ENCODE data around the gene RAB37. TPM values are rescaled to one million over a fixed set of nuclear protein-coding genes. Genes with fewer than 3 reads are reported as not detected.
A peak's percentile ranks its signal among the peaks of the same experiment; 100 is the strongest.

RAB37 gene
- total and polyA plus RNA-seq, 2 of the 13 experiments (the other 11 are each of a cell fraction or from before 2014, with no cell fraction given), result 0.91 to 3.7 TPM

- TF ChIP-seq AHDC1 (CRISPR knock-in tag; IDR thresholded peaks at IDR 0.05; ENCODE audit: borderline replicate concordance) (0 out of 2 replicates have a peak, but pooled peaks have one; percentile 15), SYNCRIP (IDR thresholded peaks at IDR 0.05; ENCODE audit: insufficient read depth, low read depth, low read length) (no peak), E2F2 (CRISPR knock-in tag; IDR thresholded peaks at IDR 0.05; ENCODE audit: borderline replicate concordance) (no peak), ZNF335 (CRISPR knock-in tag; IDR thresholded peaks at IDR 0.05) (no peak), ZNF501 (CRISPR knock-in tag; IDR thresholded peaks at IDR 0.05) (0 out of 2 replicates have a peak, but pooled peaks have one; percentile 14), NCOR1 (IDR thresholded peaks at IDR 0.05; ENCODE audit: borderline replicate concordance, low read length) (peak; percentile 52; the same call in 1 of the 2 replicates), ZNF224 (CRISPR knock-in tag; IDR thresholded peaks at IDR 0.05) (no peak), PTBP1 (IDR thresholded peaks at IDR 0.05; ENCODE audit: low read depth, low read length, poor library complexity, severe bottlenecking) (no peak), PRPF4 (IDR thresholded peaks at IDR 0.05; ENCODE audit: low read depth, low read length, poor library complexity, severe bottlenecking) (no peak), IRF2 (CRISPR knock-in tag; IDR thresholded peaks at IDR 0.05) (no peak), TCF12 (IDR thresholded peaks at IDR 0.05) (no peak), TCF12 (CRISPR knock-in tag; IDR thresholded peaks at IDR 0.05) (no peak), ZNF383 (CRISPR knock-in tag; IDR thresholded peaks at IDR 0.05; ENCODE audit: borderline replicate concordance) (no peak), GMEB2 (CRISPR knock-in tag; IDR thresholded peaks at IDR 0.05; ENCODE audit: low read depth) (no peak), KDM6A (CRISPR knock-in tag; IDR thresholded peaks at IDR 0.05; ENCODE audit: low read depth) (0 out of 2 replicates have a peak, but pooled peaks have one; percentile 8), RFX5 (IDR thresholded peaks at IDR 0.05; ENCODE audit: low read depth, low read length) (no peak), PRDM15 (CRISPR knock-in tag; IDR thresholded peaks at IDR 0.05) (no peak)
Observed at GRCh38 chr17:74752822-74753401, 15.9 kb downstream of the RAB37 start (continued).

Data from HepG2 (cell line).